GM23248 (cell line): ENCODE measurements around the gene CCL18.
"Not testable (repeated sequence)": the region's sequence is repeated elsewhere in the genome, so short reads cannot be mapped to it uniquely, and the experiment has no call there.

Experiments
- EZH2 ChIP-seq: fragments of 200-600 bp; sonication (generic); IDR thresholded peaks from 2 replicates; pipeline ENCODE4 v1.6.1; 2018; ENCODE audit warnings: antibody characterized with exemption, mild to moderate bottlenecking; ENCODE audit not compliant: insufficient read depth, poor library complexity, severe bottlenecking
- EZH2phosphoT487 ChIP-seq: fragments of 200-600 bp; sonication (generic); IDR thresholded peaks from 2 replicates; pipeline ENCODE4 v1.6.1; 2018; ENCODE audit warnings: antibody characterized with exemption, moderate library complexity, mild to moderate bottlenecking, low read depth; ENCODE audit not compliant: insufficient read depth

DNA sequence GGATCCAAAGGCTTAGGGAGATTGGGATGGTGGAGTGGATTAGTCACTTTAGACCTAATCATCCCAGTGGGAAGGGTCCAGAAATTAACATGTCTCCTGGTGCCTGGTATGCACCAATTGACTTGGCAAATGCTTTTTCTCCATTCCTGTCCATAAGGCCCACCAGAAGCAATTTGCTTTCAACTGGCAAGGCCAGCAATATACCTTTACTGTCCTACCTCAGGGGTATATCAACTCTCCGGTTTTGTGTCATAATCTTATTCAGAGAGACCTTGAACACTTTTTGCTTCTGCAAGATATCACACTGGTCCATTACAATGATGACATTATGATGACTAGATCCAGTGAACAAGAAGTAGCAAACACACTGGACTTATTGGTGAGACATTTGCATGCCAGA, 49.1 kb downstream of the CCL18 start:
- TF ChIP-seq EZH2, EZH2phosphoT487: not testable (repeated sequence)
